CD4-positive, alpha-beta T cell (primary cell): Measurements from ENCODE around the gene LRG1. TPM values are rescaled to one million over a fixed set of nuclear protein-coding genes. Genes with fewer than 3 reads are reported as not detected.

Experiments used
- ATAC-seq: fragments of 200-7000 bp; cut with Tn5 transposase; one replicate; pipeline ENCODE4 v1.10.0; 2022; ENCODE audit warnings: mild to moderate bottlenecking; ENCODE audit not compliant: poor library complexity
- CTCF ChIA-PET: fragments of 350-600 bp; sonication (Branson Sonifier 250); formaldehyde crosslinking; loops from one replicate; lab custom pipeline; 2021; ENCODE audit warnings: antibody characterized with exemption, inconsistent platforms; lab: Charles Lee
- POLR2A ChIA-PET: fragments of 350-600 bp; sonication (Branson Sonifier 250); formaldehyde crosslinking; loops from one replicate; lab custom pipeline; 2021; ENCODE audit warnings: antibody characterized with exemption, inconsistent platforms; lab: Charles Lee
- DNase-seq, 14 experiments: peaks; one replicate each; pipeline ENCODE4 v3.0.0-alpha.2; 2013 to 2020; ENCODE audit warnings: mixed read lengths in 2 of 14
- H3K27ac ChIP-seq, 2 donors: one replicate each; pipeline versions ENCODE4 v1.5.1 to v1.7.0; 2013; ENCODE audit warnings: low read length in 2 of 2, low read depth in 1 of 2, mild to moderate bottlenecking in 1 of 2
- H3K27me3 ChIP-seq, 2 experiments: 1 replicate in 1 of 2; 2 replicates in 1 of 2; pipeline versions ENCODE4 v1.6.1 to v1.7.0; 2013; ENCODE audit warnings: low read length in 2 of 2, control low read depth in 1 of 2, mild to moderate bottlenecking in 1 of 2, moderate library complexity in 1 of 2; ENCODE audit not compliant: insufficient read depth in 2 of 2, control insufficient read depth in 1 of 2
- H3K36me3 ChIP-seq: one replicate; pipeline ENCODE4 v1.6.1; 2013; ENCODE audit warnings: low read length, control low read depth; ENCODE audit not compliant: insufficient read depth
- H3K4me1 ChIP-seq: one replicate; pipeline ENCODE4 v1.6.1; 2013; ENCODE audit warnings: low read length, control low read depth; ENCODE audit not compliant: insufficient read depth
- H3K4me3 ChIP-seq: one replicate; pipeline ENCODE4 v1.5.1; 2013; ENCODE audit warnings: mild to moderate bottlenecking, low read length, moderate library complexity
- H3K9me3 ChIP-seq, 2 experiments: 1 replicate in 1 of 2; 2 replicates in 1 of 2; pipeline versions ENCODE4 v1.6.1 to v1.7.0; 2013; ENCODE audit warnings: low read length in 2 of 2, mild to moderate bottlenecking in 2 of 2, control low read depth in 1 of 2, moderate library complexity in 1 of 2; ENCODE audit not compliant: control insufficient read depth in 1 of 2, insufficient read depth in 1 of 2
- H3K27ac Mint-ChIP-seq: one replicate; pipeline ENCODE4 v1.8.0; 2020; ENCODE audit warnings: mixed read lengths
- H3K27me3 Mint-ChIP-seq: one replicate; pipeline ENCODE4 v1.8.0; 2021; ENCODE audit warnings: mixed read lengths
- H3K36me3 Mint-ChIP-seq: one replicate; pipeline ENCODE4 v1.8.0; 2021; ENCODE audit warnings: low read depth, mixed read lengths
- H3K4me1 Mint-ChIP-seq: one replicate; pipeline ENCODE4 v1.8.0; 2021; ENCODE audit warnings: low read depth, mixed read lengths
- H3K4me3 Mint-ChIP-seq: one replicate; pipeline ENCODE4 v1.8.0; 2020; ENCODE audit warnings: mild to moderate bottlenecking, mixed read lengths
- H3K9me3 Mint-ChIP-seq: one replicate; pipeline ENCODE4 v1.8.0; 2020; ENCODE audit warnings: mixed read lengths
- intact Hi-C, 2 experiments: fragments of 100-400 bp; cut with DNase I in 1 of 2; cut with micrococcal nuclease in 1 of 2; formaldehyde crosslinking; loops; one replicate each; pipeline versions ENCODE4 v1.15.1 to v1.9.0; 2023 to 2025; cut with DNase I, micrococcal nuclease
- total RNA-seq, 174 experiments: library from RNA in 2 of 174; stranded (reverse) in 2 of 174; gene quantifications; one replicate each; pipeline ENCODE4 v1.2.3 and lab custom pipeline; 2021 to 2026
- TF ChIP-seq, protein P1 (sequence below): fragments of 200-600 bp; IDR thresholded peaks from one replicate; pipeline ENCODE4 v1.8.0; 2022; ENCODE audit warnings: antibody characterized with exemption, mild to moderate bottlenecking

Gene LRG1
- total RNA-seq, 2 experiments from 2014 or later, result not detected

- H3K27ac Mint-ChIP-seq, result no peak within 1 kb of the TSS
- H3K27ac ChIP-seq, result no peak within 1 kb of the TSS
- ATAC-seq, result no peak
- no peak within 1 kb of the TSS for H3K4me3 Mint-ChIP-seq
- DNase-seq, result peak in 2 of 14 experiments; percentile 58 to 71
- peaks cover 0 to 9% of the 10 kb centered on the region in 2 experiments for H3K9me3 ChIP-seq
- H3K36me3 Mint-ChIP-seq, result no peaks in the 10 kb centered on the region
- TF ChIP-seq, protein P1, sequence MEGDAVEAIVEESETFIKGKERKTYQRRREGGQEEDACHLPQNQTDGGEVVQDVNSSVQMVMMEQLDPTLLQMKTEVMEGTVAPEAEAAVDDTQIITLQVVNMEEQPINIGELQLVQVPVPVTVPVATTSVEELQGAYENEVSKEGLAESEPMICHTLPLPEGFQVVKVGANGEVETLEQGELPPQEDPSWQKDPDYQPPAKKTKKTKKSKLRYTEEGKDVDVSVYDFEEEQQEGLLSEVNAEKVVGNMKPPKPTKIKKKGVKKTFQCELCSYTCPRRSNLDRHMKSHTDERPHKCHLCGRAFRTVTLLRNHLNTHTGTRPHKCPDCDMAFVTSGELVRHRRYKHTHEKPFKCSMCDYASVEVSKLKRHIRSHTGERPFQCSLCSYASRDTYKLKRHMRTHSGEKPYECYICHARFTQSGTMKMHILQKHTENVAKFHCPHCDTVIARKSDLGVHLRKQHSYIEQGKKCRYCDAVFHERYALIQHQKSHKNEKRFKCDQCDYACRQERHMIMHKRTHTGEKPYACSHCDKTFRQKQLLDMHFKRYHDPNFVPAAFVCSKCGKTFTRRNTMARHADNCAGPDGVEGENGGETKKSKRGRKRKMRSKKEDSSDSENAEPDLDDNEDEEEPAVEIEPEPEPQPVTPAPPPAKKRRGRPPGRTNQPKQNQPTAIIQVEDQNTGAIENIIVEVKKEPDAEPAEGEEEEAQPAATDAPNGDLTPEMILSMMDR, result no peak
- ChIA-PET POLR2A (no interaction called here), CTCF (no interaction called here)
- no peaks in the 10 kb centered on the region for H3K4me1 Mint-ChIP-seq
- no peaks in the 10 kb centered on the region for H3K36me3 ChIP-seq
- no peak within 1 kb of the TSS for H3K4me3 ChIP-seq
- peaks cover 7% of the 10 kb centered on the region for H3K4me1 ChIP-seq
- no peaks in the 10 kb centered on the region for H3K27me3 ChIP-seq
- H3K27me3 Mint-ChIP-seq, result no peaks in the 10 kb centered on the region
- no peaks in the 10 kb centered on the region for H3K9me3 Mint-ChIP-seq
- intact Hi-C loops, result loop anchor here in 1 of 2 experiments (2.0 kb wide), 1 partner anchor 77 kb away; no protein-coding TSS in a partner anchor
Measured at GRCh38 chr19:4559569-4559968, 19.7 kb upstream of the LRG1 start, which contains the start of gene SEMA6B. SEMA6B (minus strand) TSS chr19:4559684; CDS start chr19:4558457, 1,227 bp downstream.

DNA sequence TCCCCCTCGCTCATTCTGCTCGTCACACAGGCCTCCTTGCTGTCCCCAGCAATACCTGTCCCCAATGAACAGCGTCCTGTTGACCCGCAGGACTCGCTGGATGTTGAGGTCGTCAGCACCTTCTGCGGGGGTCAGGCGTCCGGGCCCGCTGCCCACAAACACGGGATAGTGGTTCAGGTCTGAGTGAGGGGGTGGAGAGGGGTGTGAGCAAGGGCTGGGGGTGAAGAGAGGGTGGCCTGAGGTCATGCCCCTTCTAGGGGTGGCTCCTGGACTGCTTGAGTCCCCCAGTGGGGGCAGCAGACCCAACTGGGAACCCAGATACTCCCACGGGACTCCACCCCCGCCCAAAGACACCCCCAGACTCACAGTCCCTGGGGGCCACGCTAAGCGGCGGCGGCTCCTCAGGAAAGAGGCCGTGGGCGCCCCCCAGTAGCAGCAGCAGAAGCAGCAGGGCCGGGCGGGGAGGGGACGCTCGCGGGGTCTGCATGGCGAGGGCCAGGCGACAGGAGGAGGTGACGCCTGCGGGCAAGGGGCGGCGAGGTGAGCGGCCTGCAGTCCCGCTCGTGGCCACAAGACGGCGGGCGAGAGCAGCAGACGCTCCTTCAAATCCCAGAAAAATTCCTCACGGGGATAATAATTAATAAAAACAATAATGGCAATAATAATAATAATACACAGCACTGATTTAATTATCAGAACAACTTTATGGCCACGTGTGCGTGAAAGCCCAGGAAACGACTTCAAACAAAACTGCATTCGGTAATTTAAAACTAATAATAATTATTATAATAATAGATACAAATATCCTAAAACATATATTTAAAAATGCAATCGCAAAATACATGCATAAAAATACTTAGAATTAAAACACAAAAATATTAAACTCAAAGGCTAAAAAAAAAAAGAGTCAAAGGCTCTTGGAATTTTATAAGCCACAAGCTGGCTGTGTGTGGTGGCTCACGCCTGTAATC, 18.4 kb upstream of the LRG1 start:
- Histone ChIP-seq H3K36me3 (no peaks in the 10 kb centered on the region), H3K9me3 (peaks cover 0 to 9% of the 10 kb centered on the region in 2 experiments), H3K27ac (no peak overlapping the region), H3K4me3 (no peak overlapping the region), H3K27me3 (no peaks in the 10 kb centered on the region), H3K4me1 (peaks cover 7% of the 10 kb centered on the region)
- intact Hi-C loops, result loop anchor here (1.0 to 2.0 kb wide), 2 partner anchors 78 to 79 kb away; no protein-coding TSS in a partner anchor
- DNase-seq (peak in 12 of 14 experiments; percentile 11 to 66 (median 23)), ATAC-seq (no peak)
- no peak overlapping the region for H3K4me3 Mint-ChIP-seq
- TF ChIP-seq, protein P1, result peak; percentile 100
- no peaks in the 10 kb centered on the region for H3K27me3 Mint-ChIP-seq
- ChIA-PET POLR2A (no interaction called here), CTCF (no interaction called here)
- no peak overlapping the region for H3K27ac Mint-ChIP-seq
- no peaks in the 10 kb centered on the region for H3K9me3 Mint-ChIP-seq
- H3K4me1 Mint-ChIP-seq, result no peaks in the 10 kb centered on the region
- no peaks in the 10 kb centered on the region for H3K36me3 Mint-ChIP-seq

GRCh38 chr19:4557144-4557970, 17.5 kb upstream of the LRG1 start:
- CTCF ChIA-PET, result no interaction called here
- intact Hi-C loops, result no loop called here
- H3K27ac ChIP-seq, result no peak overlapping the region
- H3K4me3 Mint-ChIP-seq, result no peak overlapping the region
- no peaks in the 10 kb centered on the region for H3K4me1 Mint-ChIP-seq
- H3K36me3 Mint-ChIP-seq, result no peaks in the 10 kb centered on the region
- no peaks in the 10 kb centered on the region for H3K9me3 Mint-ChIP-seq
- ATAC-seq (no peak), DNase-seq (peak in 4 of 14 experiments; percentile 10 to 46 (median 26))
- H3K9me3 ChIP-seq, result peaks cover 0 to 11% of the 10 kb centered on the region in 2 experiments
- no peak overlapping the region for H3K27ac Mint-ChIP-seq
- POLR2A ChIA-PET, result no interaction called here
- no peaks in the 10 kb centered on the region for H3K27me3 ChIP-seq
- no peaks in the 10 kb centered on the region for H3K36me3 ChIP-seq
- H3K27me3 Mint-ChIP-seq, result peaks cover 4% of the 10 kb centered on the region
- H3K4me1 ChIP-seq, result peaks cover 7% of the 10 kb centered on the region
- H3K4me3 ChIP-seq, result no peak overlapping the region
- TF ChIP-seq, protein P1, result no peak
